ENCODE measurements around the gene SHC3. TPM values are rescaled to one million over a fixed set of nuclear protein-coding genes. Genes with fewer than 3 reads are reported as not detected.

Gene SHC3
- total and polyA plus RNA-seq, 9 of the 15 experiments (the other 6 are each of a cell fraction or from before 2014, with no cell fraction given) = not detected

- H3K9me1 ChIP-seq (ENCODE audit: control insufficient read depth, insufficient read depth, low read length) = no peaks in the 10 kb centered on the region
- H3K27ac ChIP-seq (ENCODE audit: extremely low read depth, low read depth, low read length) = no peak overlapping the region
- no peaks in the 10 kb centered on the region for H3K9me3 ChIP-seq (replicated peaks; ENCODE audit: control insufficient read depth, insufficient read depth, low read depth, low read length)
- POLR2A ChIA-PET = no interaction called here
- no peak for FAIRE-seq
- H3K79me2 ChIP-seq (ENCODE audit: control insufficient read depth, insufficient read depth, low read length) = no peaks in the 10 kb centered on the region
- H2AFZ ChIP-seq (ENCODE audit: low read depth, low read length) = no peak overlapping the region
- peaks cover 0 to 3% of the 10 kb centered on the region in 2 experiments; a peak in 2 of 5 replicates for H3K4me1 ChIP-seq (replicated peaks in 1 of 2; ENCODE audit: control insufficient read depth in 2 of 2, insufficient read depth in 2 of 2, low read length in 2 of 2)
- intact Hi-C loops (cut with micrococcal nuclease) (no loop called here), in situ Hi-C loops (cut with MboI) (loop anchor here (25.0 kb wide), 1 partner anchor 1044 kb away; the partner anchor contains the start of gene CDK20)
- no peaks in the 10 kb centered on the region for H4K20me1 ChIP-seq (replicated peaks; ENCODE audit: control insufficient read depth, insufficient read depth, low read length)
- H3K4me3 ChIP-seq = no peak overlapping the region
- BruUV-seq (replicated peaks) = no TSS peak
- no peak for DNase-seq (ENCODE audit: extremely low read depth in 1 of 4, low spot score in 3 of 4)
- no peak for ATAC-seq
- TF ChIP-seq ETV5 (CRISPR knock-in tag; IDR thresholded peaks at IDR 0.05; ENCODE audit: low read depth) (no peak), IRF2 (CRISPR knock-in tag; IDR thresholded peaks at IDR 0.05) (no peak), NFIC (IDR thresholded peaks at IDR 0.05) (peak; percentile 89), SMAD1 (IDR thresholded peaks at IDR 0.05; ENCODE audit: low read depth, low read length, partially characterized antibody) (no peak), MIER1 (IDR thresholded peaks at IDR 0.05; ENCODE audit: low read depth) (no peak), NFIX (CRISPR knock-in tag; IDR thresholded peaks at IDR 0.05; ENCODE audit: low read depth) (0 out of 2 replicates have a peak, but pooled peaks have one; percentile 37)
- H3K9ac ChIP-seq (ENCODE audit: insufficient read depth in 1 of 2, low read depth in 2 of 2, low read length in 2 of 2) = no peak overlapping the region
- peaks cover 0 to 13% of the 10 kb centered on the region in 2 experiments; a peak in 2 of 5 replicates for H3K27me3 ChIP-seq (ENCODE audit: control insufficient read depth in 2 of 2, insufficient read depth in 2 of 2, low read length in 2 of 2)
- CTCF ChIA-PET (ENCODE audit: low intra/inter-chr PET ratio) = no interaction called here
- H3K36me3 ChIP-seq (ENCODE audit: control insufficient read depth, insufficient read depth, low read length) = no peaks in the 10 kb centered on the region
- H3K4me2 ChIP-seq (ENCODE audit: insufficient read depth, low read length) = no peak overlapping the region
- 8% methylated on average over 2 of the region's 2 CpGs for WGBS (ENCODE audit: insufficient coverage, low coverage, missing lambda C conversion rate)
These were observed 172.4 kb downstream of the SHC3 start for GRCh38 chr9:89006267-89006666.

- Histone ChIP-seq H3K9me1 (ENCODE audit: control insufficient read depth, insufficient read depth, low read length) (no peaks in the 10 kb centered on the region), H3K4me2 (ENCODE audit: insufficient read depth, low read length) (no peak overlapping the region), H4K20me1 (replicated peaks; ENCODE audit: control insufficient read depth, insufficient read depth, low read length) (no peaks in the 10 kb centered on the region), H3K4me3 (no peak overlapping the region), H3K27ac (ENCODE audit: extremely low read depth, low read depth, low read length) (no peak overlapping the region), H3K79me2 (ENCODE audit: control insufficient read depth, insufficient read depth, low read length) (no peaks in the 10 kb centered on the region), H3K9me3 (replicated peaks; ENCODE audit: control insufficient read depth, insufficient read depth, low read depth, low read length) (no peaks in the 10 kb centered on the region), H3K36me3 (ENCODE audit: control insufficient read depth, insufficient read depth, low read length) (no peaks in the 10 kb centered on the region), H2AFZ (ENCODE audit: low read depth, low read length) (no peak overlapping the region), H3K9ac (ENCODE audit: insufficient read depth in 1 of 2, low read depth in 2 of 2, low read length in 2 of 2) (no peak overlapping the region), H3K27me3 (ENCODE audit: control insufficient read depth in 2 of 2, insufficient read depth in 2 of 2, low read length in 2 of 2) (peaks cover 0 to 14% of the 10 kb centered on the region in 2 experiments; a peak in 2 of 5 replicates), H3K4me1 (replicated peaks in 1 of 2; ENCODE audit: control insufficient read depth in 2 of 2, insufficient read depth in 2 of 2, low read length in 2 of 2) (peaks cover 3 to 9% of the 10 kb centered on the region in 2 experiments; a peak in 3 of 5 replicates)
- in situ Hi-C loops (cut with MboI) = loop anchor here (25.0 kb wide), 1 partner anchor 1043 kb away; the partner anchor contains the start of gene CDK20
- BruUV-seq (replicated peaks) = no TSS peak
- DNase-seq (ENCODE audit: extremely low read depth in 1 of 4, low spot score in 3 of 4) (no peak), FAIRE-seq (no peak), ATAC-seq (no peak)
- TF ChIP-seq CREM (IDR thresholded peaks at IDR 0.05; ENCODE audit: low read depth) (no peak), ZNF644 (tag; IDR thresholded peaks at IDR 0.05; ENCODE audit: low read depth) (no peak)
- 5% methylated on average over 6 of the region's 9 CpGs for WGBS (ENCODE audit: insufficient coverage, low coverage, missing lambda C conversion rate)
- intact Hi-C loops (cut with micrococcal nuclease) = no loop called here
- ChIA-PET CTCF (ENCODE audit: low intra/inter-chr PET ratio) (no interaction called here), POLR2A (no interaction called here)
These were observed 173.3 kb downstream of the SHC3 start for GRCh38 chr9:89005323-89005722.
